Activated CD4-positive, CD25-positive, alpha-beta regulatory T cell treated with anti-CD3 and anti-CD28 coated beads, Interleukin-2, amount 50 U/mL, for 24 hours (primary cell): ENCODE measurements around the gene SAMD4A.

Experiments used
- ATAC-seq, 2 donors: fragments of 150-1000 bp; cut with Tn5 transposase; one replicate each; pipeline ENCODE4 v1.10.0; 2021; ENCODE audit warnings: mild to moderate bottlenecking in 1 of 2, moderate library complexity in 1 of 2

The SAMD4A gene

DNA sequence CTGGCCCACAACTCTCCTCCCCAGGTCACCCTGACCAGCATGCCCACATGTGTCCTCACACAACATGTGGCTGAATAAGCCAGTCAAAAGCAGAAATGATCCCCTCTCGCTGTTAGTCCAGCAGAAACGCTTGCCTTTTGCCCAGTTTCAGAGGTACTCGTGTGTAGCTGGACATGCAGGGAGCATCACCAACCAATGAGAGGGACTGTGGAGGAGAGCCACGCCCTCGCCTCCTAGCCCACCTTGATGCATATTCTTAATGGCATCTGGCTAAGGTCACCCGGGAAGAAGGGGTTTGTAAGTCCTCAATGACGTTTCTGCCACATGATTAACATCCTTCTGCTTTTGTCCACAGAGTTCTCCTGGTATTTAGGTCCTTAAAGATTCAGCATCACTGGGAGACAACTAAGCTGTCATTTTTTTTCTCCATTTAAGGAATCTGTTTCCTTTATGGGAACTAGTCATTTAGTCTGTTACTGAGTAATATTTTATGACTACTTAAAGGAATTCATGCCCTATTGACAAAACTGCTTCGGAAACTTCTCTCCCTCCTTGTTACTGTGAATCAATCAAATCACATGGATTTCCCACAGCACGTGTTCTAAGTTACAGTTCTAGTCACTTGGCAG lies 201.7 kb downstream of the SAMD4A start:
- ATAC-seq = no peak

DNA sequence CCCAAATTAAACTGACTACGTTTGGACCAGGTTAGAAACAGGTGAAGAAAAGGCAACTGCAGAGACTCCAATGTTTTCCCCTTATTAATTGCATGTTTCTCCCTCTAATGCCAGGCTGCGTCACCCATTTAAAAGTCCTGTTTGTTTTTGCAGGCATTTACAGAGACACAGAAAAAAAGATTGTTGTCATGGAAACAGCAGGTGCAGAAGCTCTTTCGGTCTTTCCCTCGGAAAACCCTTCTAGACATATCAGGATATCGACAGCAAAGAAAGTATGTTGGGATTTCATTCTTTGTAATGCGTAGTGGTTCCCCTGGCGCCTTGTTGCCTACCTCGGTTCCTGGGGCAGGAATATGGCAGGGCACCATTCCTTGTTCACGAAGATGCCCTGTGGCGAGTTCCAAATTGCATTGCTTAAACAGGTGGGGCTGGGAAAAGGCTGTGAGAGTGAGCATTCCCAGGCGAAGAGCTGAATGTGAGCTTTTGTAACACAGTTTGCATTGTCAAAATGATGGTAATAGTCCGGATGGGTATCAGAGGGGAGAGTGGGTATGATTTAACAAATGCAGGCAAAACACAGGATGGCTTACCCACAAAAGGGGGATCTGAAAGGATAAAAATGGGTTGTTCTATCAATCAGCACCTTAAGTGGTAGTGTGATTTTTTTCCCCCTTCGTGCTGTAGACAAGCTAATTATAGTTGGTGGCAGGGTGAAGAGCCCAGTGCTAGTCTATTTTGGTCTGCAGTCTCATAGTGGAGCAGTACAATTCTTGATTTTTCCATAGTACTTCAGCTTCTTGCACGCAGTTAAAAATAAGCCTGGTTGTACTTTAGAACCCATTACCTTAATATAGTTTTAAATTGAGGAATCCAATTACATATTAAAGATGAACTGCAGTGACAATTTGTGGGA lies 203.3 kb downstream of the SAMD4A start:
- ATAC-seq = no peak

DNA sequence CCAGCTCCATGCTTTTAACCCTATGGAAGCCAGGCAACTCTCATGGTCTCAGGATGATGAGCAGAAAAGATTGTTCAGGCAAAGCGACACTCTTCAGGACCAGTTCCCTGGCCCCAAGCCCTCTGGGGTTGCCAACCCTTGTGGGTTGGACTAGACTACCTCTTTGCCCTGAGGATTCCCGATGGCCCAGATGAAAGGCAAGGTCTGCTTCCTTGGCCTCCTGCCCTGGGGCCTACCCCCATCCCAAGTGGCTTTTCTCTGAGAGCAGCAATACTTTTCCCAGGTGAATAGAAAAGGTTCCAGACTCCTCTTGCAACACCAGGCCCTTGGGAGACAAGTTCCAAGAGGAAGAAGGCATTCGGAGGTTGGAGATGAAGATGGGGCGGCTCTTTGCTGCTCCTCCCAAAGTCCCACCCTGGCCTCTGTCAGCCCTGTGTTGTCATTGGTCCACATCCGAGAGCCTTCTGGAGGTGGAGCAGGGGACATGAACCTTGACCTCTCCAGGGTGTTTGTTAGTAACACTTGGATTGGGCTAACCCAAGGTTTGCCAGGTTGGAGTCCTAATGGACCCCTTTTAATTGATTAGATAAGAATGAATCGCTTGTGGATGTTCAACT lies 204.6 kb downstream of the SAMD4A start:
- no peak for ATAC-seq

DNA sequence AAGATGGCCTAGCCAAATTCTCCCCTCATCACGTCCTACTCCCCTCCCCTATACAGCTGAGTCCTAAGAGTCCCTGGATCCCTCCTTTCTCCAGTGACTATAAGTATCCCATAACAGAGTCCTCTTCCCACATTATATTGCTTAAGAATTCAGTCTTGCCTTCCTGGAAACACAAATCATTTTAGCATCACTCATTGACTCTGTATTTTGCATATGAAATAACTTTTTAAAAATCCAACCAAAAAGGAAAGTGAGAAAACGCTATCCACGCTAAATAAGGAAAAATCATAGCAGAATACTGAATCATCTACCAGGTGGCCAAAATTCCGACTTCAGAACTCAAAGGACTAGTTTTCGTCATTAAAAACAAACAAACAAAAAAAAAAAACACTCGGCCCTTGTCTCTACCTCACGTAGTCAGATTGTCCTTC lies 205.5 kb downstream of the SAMD4A start:
- ATAC-seq = no peak

DNA sequence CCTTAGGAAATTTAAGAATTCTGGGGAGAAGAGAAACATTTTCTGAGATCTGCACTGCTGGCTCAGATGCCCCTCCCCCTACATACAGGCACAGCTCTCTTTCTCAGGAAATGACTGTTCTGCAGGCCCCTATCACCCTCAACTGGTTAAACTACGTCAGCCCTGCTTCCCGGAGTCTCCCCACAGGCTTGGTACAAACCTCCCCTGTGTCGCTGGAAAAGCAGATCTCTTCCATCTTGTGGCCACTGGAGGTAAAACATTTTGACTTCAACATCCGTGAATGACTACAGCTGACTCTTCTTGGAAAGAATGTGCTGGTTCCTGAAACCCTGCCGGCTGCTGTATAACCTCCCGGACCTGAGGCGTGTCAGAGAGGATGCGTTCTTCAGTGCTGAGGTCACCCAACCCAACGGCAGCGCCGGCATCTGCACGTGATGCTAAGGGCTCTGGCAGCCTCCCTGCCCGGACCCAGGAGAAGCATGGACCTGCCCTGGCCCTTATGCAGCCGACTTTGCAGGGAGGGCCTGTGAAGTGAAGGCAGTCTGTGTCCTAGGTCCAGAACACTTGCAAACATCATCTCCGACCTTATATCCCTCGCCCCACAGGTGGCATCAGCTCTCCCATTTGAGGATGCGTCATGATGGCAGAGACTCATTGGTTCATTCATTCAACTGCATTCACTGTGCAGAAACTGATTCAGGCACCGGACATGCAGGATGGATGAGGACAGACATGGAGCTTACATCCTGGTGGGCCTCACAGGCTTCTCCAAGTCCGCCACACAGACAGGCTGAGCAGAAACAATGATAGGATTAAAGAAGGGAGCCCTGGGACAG lies 206.5 kb downstream of the SAMD4A start:
- peak; percentile 88 to 90 for ATAC-seq

DNA sequence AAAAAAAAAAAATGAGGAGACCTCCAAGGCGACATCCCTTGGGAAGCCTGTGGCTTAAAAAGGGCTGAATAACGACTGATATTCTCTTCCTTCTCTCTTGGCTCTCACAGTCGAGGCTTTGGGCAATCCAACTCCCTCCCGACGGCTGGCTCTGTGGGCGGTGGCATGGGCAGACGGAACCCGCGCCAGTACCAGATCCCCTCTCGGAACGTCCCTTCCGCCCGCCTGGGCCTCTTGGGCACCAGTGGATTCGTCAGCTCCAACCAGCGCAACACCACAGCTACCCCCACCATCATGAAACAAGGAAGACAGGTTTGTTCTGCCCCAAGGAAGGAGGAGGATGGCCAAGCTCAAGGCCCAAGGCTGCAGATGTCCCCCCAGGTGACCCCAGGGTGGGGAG lies 207.9 kb downstream of the SAMD4A start:
- ATAC-seq = no peak

DNA sequence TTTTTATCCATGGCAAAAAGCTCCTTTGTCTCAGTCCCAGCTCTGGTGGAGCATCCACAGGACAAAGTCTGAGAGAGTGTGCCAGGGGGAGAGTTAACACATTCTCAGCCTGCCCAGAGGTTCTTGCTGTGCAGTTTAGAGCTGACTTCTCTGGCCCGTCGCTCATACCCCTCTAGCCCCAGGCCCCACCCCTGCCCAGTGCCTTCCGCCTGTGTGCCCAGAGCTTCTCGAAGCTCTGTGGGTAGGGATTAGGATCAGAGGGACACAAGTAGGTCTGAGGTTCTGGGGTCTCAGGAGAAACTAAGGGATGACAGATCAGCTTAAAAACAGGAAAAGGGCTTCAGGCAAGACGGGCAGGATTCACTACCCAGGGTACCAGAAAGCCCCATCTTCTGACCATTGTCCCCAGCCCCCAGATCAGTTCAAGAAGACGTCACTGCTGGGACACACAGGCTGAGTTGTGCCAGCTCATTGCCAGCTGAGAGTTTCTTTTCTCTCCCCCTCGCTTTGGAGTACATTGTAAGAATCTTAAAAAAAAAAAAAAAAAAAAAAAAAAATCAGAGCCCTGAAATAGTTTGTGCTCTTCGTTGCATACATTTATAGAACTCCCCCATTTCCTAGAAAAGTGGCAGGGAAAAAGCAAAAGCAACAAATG lies 208.7 kb downstream of the SAMD4A start:
- no peak for ATAC-seq

DNA sequence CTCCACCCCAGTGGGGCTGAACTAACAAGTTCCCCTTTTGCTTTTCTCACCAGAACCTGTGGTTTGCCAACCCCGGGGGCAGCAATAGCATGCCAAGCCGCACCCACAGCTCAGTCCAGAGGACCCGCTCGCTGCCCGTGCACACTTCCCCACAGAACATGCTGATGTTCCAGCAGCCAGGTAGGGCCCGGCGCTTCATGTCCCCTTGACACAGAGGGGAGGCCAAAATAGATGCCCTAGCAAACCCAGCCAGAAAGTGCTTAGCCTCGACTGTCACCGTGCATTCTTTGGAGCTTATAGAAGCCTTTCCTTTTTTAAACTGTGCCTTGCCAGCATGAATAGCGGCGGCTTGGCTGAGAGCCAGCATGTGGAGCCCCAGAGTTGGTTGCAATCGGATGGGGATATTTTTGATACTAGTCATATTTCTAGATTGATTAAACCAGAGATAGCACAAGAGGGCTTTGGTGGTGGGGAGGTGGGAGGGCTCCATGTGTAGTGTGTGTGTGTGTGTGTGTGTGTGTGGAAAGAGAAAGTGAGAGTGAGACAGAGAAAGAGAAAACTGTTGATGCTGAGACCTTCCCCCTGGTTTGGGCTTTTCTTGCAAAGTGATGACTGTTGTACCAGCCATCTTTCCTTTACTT lies 209.6 kb downstream of the SAMD4A start:
- peak; percentile 3 to 18 for ATAC-seq

DNA sequence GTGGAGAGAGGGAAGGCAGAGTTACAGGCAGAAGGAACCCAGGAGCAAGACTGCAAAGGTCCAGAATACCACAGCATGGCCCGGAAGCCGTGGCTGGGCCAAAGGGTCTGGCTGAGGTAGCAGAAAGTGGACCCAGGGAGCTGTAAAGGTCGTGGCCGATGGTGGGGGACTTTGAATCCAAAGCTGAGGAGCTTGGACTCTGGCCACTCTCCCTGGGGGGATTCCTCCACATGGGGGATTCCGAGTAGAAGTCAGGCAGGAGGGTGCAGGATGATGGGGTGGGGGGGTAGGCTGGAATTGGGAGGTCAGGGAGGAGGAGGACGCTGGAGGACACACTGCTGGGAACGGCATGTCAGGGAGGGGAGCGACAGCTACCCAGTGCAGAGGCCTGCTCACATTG lies 210.5 kb downstream of the SAMD4A start:
- no peak for ATAC-seq

DNA sequence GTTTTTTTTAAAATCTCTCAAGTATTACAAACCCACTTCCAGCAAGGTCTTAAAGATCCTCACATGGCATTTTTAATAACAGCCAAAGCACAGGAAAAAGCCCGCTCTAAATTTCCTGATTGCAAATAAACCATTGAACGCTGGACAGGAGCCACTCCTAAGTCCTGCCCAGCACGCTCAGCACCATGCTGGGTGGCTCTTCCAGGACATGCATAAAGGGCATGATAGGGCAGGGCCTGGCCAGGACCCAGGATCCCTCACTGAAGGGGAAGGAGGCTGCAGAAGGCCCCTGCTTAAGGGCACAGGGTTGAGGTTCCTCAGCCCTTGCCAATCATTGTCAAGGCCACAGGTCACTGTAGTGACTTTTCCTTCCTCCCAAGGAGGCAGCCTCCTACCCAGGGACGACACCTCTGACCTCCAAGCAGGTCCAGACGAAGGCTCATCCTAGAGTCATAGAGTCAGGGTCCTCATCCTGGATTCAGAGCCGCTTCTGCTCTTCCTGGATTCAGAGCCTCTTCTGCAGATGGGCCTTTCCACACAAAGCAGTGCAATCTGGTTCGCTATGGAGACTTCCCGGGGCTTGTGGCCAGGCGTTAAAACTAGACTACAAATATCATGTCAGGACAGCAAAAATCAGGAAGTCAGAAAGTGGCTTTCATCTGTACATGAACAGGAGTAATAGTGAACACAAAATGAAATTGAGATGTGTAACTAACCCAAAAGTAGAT lies 211.9 kb downstream of the SAMD4A start:
- no peak for ATAC-seq

DNA sequence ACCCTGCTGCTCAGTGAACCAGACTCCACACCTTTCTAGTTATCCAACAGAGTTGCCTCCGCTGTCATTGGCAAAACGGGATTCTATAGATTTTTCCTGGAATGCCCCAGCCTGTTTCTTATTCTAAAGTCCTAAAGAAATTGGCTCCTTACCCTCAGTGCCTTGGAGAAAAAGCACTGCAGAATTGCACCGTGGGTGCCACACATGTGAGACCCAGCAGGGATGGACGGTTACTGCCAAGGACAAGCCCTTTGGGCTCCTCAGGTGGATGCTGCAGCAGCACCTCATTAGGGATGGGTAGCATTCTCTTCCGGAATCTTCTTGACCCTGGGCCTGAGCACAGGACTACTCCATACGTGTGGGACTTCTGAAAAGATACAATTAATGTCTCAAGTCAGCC lies 214.2 kb downstream of the SAMD4A start:
- ATAC-seq = no peak

DNA sequence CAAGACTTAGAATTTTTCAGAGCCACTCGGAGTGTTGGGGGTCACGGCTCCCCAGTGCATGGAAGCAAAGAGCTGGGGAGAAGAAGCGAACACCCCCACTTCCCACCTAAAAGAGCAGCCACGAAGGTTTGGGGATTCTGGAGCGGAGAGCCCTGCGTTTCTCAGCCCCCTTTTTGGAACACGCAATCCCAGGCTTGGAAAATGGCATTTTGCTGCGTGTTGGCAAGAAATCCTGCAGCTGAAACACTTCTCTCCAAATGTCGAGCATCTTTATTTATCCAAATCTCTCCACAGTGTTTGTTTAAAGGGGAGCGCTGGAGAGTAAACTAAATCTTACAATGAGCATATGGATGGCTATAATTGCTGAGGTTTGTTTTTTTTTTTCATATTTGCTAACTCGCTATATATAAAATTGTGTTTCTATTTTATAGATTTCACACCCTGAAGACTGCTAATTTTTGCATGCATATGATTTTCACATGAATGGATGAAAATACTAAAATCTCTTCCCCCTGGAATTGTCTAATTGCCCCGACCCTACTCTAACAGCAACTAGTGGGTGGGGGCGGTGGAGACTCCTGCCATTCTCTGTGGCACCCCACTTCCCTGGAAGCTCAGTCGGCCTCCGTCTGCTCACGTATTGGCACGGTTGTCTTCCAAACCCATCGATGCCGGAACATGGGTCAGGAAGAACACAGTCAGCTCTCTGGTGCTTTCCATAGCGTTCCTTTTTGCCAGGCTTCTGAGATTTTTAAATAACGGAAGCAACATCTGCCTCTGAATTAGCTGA lies 215.2 kb downstream of the SAMD4A start:
- ATAC-seq = no peak

DNA sequence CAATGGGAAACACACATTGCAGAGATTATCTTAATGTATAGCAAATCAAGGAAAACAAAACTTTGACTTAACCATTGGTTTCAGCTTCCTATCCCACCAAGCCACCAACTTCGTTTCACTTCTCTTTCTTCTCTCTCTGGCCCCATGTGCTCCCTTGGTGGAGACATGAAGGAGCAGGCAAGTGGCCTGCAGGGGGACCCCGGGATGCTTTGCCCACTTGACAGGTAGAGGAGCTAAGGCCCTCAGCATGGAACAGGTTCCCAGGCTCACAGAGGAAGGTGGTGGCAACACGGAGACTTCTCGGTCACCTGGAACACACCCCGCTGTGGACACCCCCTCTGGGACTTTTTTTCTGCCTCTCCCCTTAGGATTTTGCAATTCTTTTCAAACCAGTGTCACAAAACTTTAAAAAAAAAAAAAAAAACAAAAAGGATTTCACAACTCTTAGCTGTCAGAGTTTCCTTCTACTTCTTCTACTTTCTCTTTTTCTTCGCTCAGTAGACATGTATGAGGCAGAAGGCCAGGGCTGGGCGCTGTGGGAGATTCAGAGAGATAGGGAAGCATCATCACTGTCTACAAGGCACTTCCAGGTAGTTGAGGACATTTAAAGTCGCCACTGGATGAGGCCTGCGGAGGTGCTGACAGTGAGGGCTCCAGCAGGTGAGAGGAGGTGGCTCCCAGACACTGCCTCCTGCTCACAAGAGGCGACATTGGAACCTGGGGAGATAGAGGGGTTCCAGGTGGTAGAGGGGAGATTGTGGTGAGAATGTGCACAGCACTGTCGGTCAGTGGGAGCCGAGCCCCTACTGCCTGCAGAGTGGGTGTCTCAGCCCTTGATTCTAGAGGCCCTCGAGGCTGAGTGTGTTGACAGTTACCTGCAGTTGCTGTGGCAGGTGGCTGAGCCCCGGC lies 216.1 kb downstream of the SAMD4A start:
- peak in 1 of 2 donors; percentile 51 for ATAC-seq

DNA sequence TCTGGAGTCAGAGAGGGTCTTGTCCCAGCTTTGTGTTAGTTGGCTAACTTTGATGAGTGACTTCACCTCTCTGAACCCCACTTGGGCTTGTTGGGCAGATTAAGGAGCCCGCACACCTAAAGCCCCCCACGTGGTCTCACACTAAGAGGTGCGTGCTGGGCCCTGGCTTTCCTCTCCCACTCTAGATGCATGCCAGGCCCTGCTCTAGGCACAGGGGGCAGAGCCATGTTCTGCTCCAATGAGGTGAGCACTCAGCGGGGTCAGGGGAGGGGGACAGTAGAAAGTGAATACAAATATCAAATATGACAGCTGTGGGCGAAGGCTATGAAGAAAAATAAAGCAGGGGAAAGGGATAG lies 216.7 kb downstream of the SAMD4A start:
- no peak for ATAC-seq

DNA sequence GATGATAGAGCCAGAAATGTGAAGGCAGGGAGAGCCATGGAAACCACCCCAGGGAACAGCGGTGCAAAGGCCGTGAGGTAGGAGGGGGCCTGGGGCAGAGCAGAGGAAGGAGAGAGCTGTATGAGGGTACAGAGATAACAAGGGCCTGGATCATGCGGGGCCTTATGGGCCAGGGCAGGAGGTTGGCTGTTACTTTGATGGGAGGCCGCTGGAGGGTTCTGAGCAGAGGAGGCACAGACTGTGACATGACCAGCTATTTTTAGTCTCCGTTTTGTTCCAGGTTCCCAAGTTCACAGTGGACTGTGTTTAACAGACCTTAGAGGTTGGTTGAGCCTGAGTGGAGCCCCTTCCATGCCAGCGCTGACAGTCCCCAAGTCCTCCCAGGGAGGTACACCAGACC lies 217.1 kb downstream of the SAMD4A start:
- ATAC-seq = no peak

DNA sequence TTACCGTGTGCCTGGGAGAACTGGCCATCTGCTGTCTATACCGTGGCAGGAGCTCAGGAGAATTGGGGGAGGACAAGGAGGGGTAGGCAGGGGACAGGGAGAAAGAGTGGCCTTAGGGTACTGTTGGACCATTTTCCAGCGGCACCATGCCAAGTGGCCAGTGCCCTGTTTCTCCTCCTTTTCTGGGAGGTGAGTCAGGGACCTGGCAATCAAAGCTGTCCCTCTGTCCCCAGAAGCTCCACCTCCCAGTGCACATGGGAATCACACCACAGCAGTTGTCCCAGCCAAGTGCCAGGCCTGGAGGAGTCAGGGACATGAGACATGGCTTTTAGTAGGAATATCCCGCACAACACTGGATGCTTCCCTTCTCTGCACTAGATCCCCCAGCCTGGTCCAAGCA lies 217.7 kb downstream of the SAMD4A start:
- no peak for ATAC-seq

DNA sequence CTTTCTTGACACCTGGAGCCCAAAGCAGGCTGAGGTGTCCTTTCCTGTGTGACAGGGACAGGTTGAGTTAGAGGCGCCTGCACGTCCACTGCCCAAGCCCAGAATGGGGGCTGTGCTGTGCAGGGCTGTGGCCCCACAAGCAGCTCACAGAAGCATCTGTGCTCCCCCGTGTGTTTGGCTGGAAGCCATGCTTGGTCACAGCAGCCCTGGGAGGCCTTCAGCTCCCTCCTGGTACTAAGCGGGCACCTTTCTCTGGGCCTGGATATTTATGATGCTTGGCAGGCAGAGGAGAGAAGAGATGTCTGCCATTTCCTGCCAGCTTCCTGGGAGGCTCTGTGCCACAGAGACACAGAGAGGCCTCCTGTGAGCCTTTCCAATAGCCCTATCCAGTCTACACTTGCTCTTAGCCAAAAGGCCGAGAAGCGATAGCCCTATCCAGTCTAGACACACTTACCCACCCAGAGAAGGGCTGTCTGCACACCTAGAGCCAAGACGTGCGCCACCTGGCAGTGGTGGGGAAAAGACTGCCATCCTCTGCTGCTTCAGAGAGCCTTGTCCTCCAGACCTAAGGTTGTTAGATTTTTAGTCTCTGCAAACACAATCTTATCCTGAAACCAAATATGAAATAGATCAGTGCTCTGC lies 218.3 kb downstream of the SAMD4A start:
- ATAC-seq = no peak
